Activated CD4-positive, alpha-beta T cell treated with anti-CD3 and anti-CD28 coated beads, Interleukin-2, Interleukin-4, amounts not matched to agents 100 ng/mL and 50 ng/mL, durations not matched to agents 16 hours and 8 hours (primary cell): Measurements from ENCODE around the gene RFX4.
"Not testable (repeated sequence)": the region's sequence is repeated elsewhere in the genome, so short reads cannot be mapped to it uniquely, and the experiment has no call there.

Experiments used
- DNase-seq: peaks from one replicate; pipeline ENCODE4 v3.0.0-alpha.2; 2020; ENCODE audit warnings: low spot score

RFX4 gene

GRCh38 chr12:106692033-106692432, 109.2 kb downstream of the RFX4 start:
- DNase-seq = not testable (repeated sequence)

GRCh38 chr12:106692896-106693820, 110.4 kb downstream of the RFX4 start:
- no peak for DNase-seq

- no peak for DNase-seq
Measured at GRCh38 chr12:106696071-106696470, 113.3 kb downstream of the RFX4 start.

GRCh38 chr12:106696681-106697417, 114.0 kb downstream of the RFX4 start:
- DNase-seq = no peak

- no peak for DNase-seq
Measured at GRCh38 chr12:106704081-106704480, 121.3 kb downstream of the RFX4 start.

DNA sequence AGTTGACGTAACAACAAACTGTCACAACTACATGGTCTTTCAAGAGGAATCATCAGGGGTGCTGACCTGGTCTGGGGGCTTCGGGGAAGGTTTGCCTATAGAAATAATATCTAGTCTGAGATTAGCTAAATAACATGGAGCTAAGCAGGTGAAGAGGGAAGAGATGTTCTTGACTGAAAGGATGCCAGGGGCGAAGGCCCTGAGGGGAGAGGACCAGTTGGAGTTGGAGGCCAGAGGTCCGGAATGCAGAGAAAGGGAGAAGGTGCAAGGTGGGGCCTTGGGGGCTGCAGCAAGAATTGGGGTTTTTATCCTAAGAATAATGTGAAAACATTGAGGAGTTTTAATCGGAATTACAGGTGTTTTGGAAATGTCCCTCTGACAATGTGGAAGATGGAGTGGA, 123.2 kb downstream of the RFX4 start:
- no peak for DNase-seq

DNA sequence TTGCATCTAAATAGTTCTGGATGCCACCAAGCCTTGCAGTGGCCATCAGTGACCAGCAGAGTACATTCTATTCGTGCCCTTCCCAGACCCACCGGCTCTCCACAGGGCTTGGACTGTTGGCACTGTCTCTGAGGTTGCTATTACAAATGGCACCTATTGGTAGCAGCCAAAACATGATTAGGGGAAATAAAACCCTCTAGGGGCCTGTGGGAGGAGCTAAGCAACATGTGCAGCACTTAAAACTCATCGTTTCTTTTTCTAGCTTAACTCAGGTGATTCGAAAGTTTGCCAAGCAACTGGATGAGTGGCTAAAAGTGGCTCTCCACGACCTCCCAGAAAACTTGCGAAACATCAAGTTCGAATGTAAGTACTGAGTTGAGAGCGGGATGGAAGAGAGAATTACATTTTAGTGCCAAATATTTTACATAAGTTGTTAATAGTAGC, 126.3 kb downstream of the RFX4 start:
- no peak for DNase-seq

GRCh38 chr12:106710143-106710893, 127.5 kb downstream of the RFX4 start:
- no peak for DNase-seq

- DNase-seq = no peak
Measured at GRCh38 chr12:106711316-106711715, 128.5 kb downstream of the RFX4 start.

GRCh38 chr12:106712768-106713167, 130.0 kb downstream of the RFX4 start:
- no peak for DNase-seq

GRCh38 chr12:106714926-106715325, 132.1 kb downstream of the RFX4 start:
- no peak for DNase-seq

DNA sequence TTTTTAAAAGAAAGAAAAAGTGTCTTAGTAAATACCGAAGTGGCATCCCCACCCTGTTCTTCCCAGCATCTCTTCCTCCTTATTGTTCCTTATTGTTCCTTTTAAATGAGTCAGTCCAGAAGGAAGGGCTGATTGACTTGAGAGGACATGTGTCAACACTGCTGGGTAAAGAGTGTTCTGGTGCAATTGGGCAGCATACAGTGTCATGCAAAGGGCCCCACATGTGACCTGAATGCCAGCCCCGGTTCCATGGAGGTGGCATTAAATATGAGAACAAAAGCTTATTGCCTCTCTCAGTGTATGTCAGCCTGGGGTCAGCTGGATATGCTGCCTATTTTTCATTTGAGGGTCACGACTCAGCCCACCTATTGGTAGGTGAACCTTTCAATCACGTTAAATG, 132.8 kb downstream of the RFX4 start:
- DNase-seq = no peak

DNA sequence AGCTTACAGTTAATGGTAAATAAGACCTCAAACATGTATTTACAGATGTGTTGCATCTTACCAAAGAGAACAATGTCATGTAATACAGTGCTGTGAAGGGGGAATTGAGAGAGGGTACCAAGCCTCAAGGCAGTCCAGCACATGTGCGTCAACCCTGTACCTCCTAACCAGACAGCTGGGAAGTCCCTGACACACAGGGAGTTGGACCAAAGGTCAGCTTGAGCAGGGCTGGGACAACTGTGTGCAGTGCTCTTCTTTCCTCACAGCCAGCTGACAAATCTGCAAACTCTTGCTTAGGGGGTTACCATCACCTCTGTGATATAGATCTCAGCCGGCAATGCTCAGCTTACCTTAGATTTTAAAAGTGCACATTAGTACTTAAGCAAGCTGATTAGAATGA, 134.9 kb downstream of the RFX4 start:
- no peak for DNase-seq

GRCh38 chr12:106719879-106720278, 137.1 kb downstream of the RFX4 start:
- DNase-seq = no peak

GRCh38 chr12:106720696-106721095, 137.9 kb downstream of the RFX4 start:
- no peak for DNase-seq

- no peak for DNase-seq
Measured at GRCh38 chr12:106721915-106722314, 139.1 kb downstream of the RFX4 start.

- no peak for DNase-seq
Measured at GRCh38 chr12:106722837-106723236, 140.0 kb downstream of the RFX4 start.

DNA sequence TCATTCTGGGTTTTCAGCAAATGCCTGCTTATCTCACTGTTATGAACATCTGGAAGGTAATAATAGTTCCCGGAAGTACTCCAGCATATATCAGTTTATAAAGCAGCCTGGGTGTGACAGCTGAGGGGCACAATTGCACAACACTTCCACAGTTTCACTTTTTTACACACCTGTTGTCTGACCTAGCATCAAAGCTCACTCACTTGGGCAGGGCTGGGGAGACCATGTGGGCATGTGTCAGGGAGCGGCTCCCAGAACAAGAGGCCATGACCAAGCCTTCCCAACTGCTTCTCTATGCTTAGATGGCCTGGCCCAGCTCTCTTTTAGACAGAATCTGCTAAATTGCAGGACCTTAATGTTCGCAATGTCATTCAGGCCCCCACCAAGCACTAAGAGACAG, 140.6 kb downstream of the RFX4 start:
- DNase-seq = no peak

GRCh38 chr12:106724116-106724515, 141.3 kb downstream of the RFX4 start:
- DNase-seq = no peak

- DNase-seq = no peak
Measured at GRCh38 chr12:106724934-106725333, 142.1 kb downstream of the RFX4 start.

DNA sequence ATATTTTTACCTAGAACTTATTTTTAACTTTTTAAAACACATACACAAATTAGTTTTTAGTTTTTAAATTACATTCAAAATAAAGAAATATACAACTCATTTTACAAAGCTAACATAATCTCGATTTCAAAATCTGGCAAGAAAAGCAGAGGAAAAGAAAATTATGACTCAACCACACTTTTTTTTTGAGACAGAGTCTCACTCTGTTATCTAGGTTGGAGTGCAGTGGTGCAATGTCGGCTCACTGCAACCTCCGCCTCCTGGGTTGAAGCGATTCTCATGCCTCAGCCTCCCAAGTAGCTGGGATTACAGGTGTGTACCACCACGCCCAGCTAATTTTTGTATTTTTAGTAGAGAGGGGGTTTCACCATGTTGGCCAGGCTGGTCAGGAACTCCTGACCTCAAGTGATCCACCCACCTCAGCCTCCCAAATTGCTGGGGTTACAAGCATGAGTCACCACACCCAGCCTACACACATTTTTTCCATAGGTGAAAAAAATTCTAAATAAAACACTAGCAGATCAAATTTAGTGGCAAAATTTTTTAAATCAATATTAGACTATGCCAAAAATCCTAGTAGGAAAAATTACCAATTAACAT, 143.9 kb downstream of the RFX4 start:
- not testable (repeated sequence) for DNase-seq

GRCh38 chr12:106729611-106730010, 146.8 kb downstream of the RFX4 start:
- no peak for DNase-seq
